ENCODE results near the gene APOC1.

DNA sequence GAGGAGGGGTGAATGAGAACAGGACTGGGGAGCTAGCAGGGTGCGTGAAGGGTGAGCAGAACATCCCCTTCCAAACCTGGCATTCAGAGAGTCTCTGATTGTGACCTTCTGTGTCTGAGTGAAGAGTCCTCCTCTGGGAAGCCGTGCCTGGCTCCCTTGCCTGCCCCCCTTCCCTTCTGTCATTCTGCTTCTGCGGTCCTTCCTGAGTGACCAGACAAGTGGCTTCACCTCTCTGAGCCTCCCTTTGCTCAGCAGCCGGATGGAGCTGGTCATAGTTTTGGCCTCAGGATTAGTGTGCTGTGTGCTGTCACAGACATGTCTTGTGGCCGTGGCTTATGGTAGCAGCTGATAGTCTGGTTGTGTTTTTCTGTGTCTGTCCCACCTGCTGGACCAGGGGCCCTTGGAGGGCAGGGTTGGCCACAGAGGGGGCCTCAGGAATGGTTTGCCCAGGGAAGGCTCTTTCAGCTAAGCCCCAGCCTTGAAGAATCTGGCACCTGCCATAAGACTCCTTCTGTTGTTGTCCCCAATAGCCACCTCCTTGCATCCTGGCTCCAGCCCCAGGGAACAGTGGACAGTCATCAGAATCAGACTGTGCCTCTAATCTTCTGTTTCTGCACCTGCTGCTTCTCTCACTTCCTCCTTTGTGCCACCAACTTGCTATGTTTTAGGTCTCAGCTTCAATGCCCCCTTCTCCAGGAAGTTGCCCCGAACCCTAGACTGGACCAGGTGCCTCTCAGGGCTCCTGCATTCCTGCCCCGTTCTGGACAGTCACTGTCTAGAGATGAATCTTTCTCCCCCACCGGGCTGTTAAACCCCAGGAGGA, 46.7 kb downstream of the APOC1 start:
- TF ChIP-seq ZFP3 (CRISPR knock-in tag; IDR thresholded peaks at IDR 0.05) (no peak), CSDC2 (CRISPR knock-in tag; IDR thresholded peaks at IDR 0.05) (no peak), OSR1 (CRISPR knock-in tag; IDR thresholded peaks at IDR 0.05) (no peak), BACH2 (CRISPR knock-in tag; IDR thresholded peaks at IDR 0.05; ENCODE audit: borderline replicate concordance) (no peak), GLIS3 (CRISPR knock-in tag; IDR thresholded peaks at IDR 0.05) (no peak), ZFP30 (CRISPR knock-in tag; IDR thresholded peaks at IDR 0.05) (no peak)
- TF ChIP-seq, protein P1, sequence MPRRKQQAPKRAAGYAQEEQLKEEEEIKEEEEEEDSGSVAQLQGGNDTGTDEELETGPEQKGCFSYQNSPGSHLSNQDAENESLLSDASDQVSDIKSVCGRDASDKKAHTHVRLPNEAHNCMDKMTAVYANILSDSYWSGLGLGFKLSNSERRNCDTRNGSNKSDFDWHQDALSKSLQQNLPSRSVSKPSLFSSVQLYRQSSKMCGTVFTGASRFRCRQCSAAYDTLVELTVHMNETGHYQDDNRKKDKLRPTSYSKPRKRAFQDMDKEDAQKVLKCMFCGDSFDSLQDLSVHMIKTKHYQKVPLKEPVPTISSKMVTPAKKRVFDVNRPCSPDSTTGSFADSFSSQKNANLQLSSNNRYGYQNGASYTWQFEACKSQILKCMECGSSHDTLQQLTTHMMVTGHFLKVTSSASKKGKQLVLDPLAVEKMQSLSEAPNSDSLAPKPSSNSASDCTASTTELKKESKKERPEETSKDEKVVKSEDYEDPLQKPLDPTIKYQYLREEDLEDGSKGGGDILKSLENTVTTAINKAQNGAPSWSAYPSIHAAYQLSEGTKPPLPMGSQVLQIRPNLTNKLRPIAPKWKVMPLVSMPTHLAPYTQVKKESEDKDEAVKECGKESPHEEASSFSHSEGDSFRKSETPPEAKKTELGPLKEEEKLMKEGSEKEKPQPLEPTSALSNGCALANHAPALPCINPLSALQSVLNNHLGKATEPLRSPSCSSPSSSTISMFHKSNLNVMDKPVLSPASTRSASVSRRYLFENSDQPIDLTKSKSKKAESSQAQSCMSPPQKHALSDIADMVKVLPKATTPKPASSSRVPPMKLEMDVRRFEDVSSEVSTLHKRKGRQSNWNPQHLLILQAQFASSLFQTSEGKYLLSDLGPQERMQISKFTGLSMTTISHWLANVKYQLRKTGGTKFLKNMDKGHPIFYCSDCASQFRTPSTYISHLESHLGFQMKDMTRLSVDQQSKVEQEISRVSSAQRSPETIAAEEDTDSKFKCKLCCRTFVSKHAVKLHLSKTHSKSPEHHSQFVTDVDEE (CRISPR knock-in tag; IDR thresholded peaks at IDR 0.05): no peak
- TF ChIP-seq, protein P2, sequence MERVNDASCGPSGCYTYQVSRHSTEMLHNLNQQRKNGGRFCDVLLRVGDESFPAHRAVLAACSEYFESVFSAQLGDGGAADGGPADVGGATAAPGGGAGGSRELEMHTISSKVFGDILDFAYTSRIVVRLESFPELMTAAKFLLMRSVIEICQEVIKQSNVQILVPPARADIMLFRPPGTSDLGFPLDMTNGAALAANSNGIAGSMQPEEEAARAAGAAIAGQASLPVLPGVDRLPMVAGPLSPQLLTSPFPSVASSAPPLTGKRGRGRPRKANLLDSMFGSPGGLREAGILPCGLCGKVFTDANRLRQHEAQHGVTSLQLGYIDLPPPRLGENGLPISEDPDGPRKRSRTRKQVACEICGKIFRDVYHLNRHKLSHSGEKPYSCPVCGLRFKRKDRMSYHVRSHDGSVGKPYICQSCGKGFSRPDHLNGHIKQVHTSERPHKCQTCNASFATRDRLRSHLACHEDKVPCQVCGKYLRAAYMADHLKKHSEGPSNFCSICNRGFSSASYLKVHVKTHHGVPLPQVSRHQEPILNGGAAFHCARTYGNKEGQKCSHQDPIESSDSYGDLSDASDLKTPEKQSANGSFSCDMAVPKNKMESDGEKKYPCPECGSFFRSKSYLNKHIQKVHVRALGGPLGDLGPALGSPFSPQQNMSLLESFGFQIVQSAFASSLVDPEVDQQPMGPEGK (CRISPR knock-in tag; IDR thresholded peaks at IDR 0.05; ENCODE audit: borderline replicate concordance): no peak
